HG03565 (cell line): Measurements from ENCODE around the gene ITGAE.

Experiments used
- ATAC-seq: cut with Tn5 transposase; IDR thresholded peaks from one replicate; pipeline ENCODE4 v1.9.1; 2021; ENCODE audit warnings: mild to moderate bottlenecking, moderate library complexity; ENCODE audit not compliant: unreplicated experiment

ITGAE gene

DNA sequence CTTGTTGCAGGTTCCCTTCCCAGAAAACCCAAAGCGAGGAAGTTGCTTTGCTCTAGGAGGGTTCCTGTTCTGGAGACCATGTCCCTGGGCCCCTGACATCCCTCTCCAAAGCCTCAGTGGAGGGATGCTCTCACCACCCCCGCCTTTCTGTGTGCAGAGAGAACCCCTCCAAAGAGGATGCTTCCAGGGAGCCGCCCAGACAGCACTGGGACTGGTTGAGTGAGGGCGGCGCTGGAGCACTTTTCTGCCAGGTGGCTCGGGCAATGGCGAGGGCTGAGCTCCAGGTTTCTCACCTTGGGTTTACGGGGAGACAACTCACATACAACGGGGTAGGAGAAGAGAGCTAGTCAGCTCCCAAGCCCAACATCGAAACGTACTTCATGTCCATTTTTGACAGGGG, 125.1 kb downstream of the ITGAE start:
- ATAC-seq = no peak

- ATAC-seq = no peak
Observed at GRCh38 chr17:3672571-3672970, 128.4 kb downstream of the ITGAE start.

DNA sequence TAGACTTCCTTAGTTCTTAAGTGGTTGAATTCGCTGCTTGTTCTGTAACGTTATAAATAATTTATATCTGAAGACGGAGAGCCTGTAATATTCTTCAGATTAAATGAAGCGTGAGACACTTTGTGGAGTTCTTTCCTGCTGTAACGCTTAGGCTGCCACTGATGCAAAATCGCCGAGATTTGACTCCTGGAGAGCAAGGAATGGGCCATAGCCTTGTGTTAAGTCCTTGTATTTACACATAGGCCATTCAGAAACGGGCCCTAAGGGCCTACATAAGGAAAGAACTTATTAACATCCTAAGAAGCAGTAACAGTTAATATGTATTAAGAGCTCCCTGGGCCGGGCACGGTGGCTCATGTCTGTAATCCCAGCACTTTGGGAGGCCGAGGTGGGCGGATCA, 131.4 kb downstream of the ITGAE start:
- ATAC-seq = no peak

GRCh38 chr17:3669085-3669347, 132.0 kb downstream of the ITGAE start:
- ATAC-seq = no peak

- ATAC-seq = peak; percentile 82
Observed at GRCh38 chr17:3668279-3669084, 132.5 kb downstream of the ITGAE start, which contains the start of the genes EMC6 and TAX1BP3. TSS of gene EMC6 (plus strand) at chr17:3668812. CDS start at chr17:3669147, 335 bp downstream. TSS of gene TAX1BP3 (minus strand) at chr17:3668578. CDS start at chr17:3668526, 52 bp downstream.

GRCh38 chr17:3667366-3668278, 133.4 kb downstream of the ITGAE start:
- no peak for ATAC-seq

DNA sequence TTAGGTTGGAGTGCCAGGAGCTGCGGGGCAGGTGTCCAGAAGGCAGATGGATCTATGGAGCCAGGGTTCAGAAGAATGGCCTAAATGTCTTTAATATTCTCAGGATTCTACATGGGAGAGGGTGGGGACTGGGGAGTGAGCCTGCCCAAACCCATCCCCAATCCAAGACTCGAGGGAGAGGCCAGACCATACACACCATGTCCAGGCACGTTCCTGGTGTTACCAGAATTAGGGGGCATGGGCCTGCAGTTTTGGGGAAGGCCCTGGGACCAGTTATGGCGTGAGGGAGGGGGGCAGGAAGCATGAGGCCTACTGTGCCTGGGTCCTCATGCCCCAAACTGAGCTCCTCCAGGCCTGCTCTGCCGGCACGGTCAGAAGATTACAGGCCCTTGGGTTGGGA, 134.5 kb downstream of the ITGAE start:
- ATAC-seq = no peak

GRCh38 chr17:3665834-3666233, 135.2 kb downstream of the ITGAE start:
- no peak for ATAC-seq
